Endothelial cell of umbilical vein (primary cell): ENCODE results near the gene POLA1.

Experiments used
- CTCF ChIP-seq, 2 donors: IDR thresholded peaks; 1 replicate in 1 of 2; 2 replicates in 1 of 2; pipeline ENCODE4 v1.5.1; 2011; ENCODE audit warnings: low read length in 2 of 2, mild to moderate bottlenecking in 2 of 2, moderate library complexity in 2 of 2, control low read depth in 1 of 2, inconsistent platforms in 1 of 2, low read depth in 1 of 2; ENCODE audit not compliant: insufficient read depth in 1 of 2; ENCODE audit errors: extremely low read depth in 1 of 2
- EZH2 ChIP-seq: IDR thresholded peaks from 2 replicates; pipeline ENCODE4 v1.6.1; 2012; ENCODE audit warnings: borderline replicate concordance, low read depth, mild to moderate bottlenecking, moderate library complexity, low read length, inconsistent platforms; ENCODE audit not compliant: severe bottlenecking
- MYC ChIP-seq: IDR thresholded peaks from one replicate; pipeline ENCODE4 v1.6.1; 2011; ENCODE audit warnings: mild to moderate bottlenecking, low read depth, low read length
- POLR2A ChIP-seq: IDR thresholded peaks from 2 replicates; pipeline ENCODE4 v1.6.1; 2012; ENCODE audit warnings: low read depth, mild to moderate bottlenecking, control low read depth, low read length
- POLR2AphosphoS5 ChIP-seq: IDR thresholded peaks from 2 replicates; pipeline ENCODE4 v1.6.1; 2012; ENCODE audit warnings: low read depth, mild to moderate bottlenecking, control low read depth, low read length, moderate library complexity; ENCODE audit not compliant: insufficient read depth
- TF ChIP-seq, protein P1 (sequence below): IDR thresholded peaks from 2 replicates; pipeline ENCODE4 v1.6.1; 2011; ENCODE audit not compliant: insufficient read depth, insufficient read length

DNA sequence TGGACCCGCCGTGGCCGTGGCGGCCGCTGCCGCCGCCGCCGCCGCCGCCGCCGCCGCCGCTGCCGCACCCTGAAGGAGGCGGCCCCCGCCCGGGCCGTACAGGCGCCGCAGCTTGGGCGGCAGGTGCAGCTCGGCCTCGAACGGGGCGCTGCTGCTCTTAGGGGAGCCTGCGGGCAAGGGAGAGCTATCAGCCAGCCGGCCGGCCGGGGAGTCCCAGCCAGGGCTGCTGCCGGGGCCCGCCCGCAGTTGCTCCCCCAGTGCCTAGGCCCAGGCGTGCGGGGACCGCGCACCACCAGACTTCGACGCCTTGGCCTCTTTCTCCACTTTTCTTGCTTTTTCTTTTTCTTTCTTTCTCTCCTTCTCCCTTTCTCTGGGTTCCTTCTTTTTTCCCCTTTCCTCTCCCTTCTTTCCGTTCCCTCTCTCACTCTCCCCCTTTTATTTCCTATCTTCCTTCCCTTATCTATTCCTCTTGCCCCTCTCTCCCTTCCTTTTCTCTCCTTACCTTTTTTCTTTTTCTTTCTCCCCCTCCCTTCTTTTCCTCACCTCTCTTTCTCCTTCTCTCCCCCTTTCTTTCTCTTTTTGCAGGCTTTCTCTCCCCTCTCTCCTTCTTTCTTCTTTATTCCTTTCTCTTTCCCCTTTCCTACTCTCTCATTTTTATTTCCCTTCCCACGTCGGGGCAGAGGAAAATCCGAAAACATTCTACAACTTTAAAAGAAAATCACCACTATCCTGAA is 320.1 kb downstream of the POLA1 start:
- TF ChIP-seq CTCF (IDR thresholded peaks at IDR 0.05; ENCODE audit: extremely low read depth in 1 of 2, insufficient read depth in 1 of 2, low read depth in 1 of 2, low read length in 2 of 2) (no peak), EZH2 (no peak), MYC (no peak), POLR2AphosphoS5 (no peak), POLR2A (no peak)
- TF ChIP-seq, protein P1, sequence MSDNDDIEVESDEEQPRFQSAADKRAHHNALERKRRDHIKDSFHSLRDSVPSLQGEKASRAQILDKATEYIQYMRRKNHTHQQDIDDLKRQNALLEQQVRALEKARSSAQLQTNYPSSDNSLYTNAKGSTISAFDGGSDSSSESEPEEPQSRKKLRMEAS, result no peak
